NT2/D1 (cell line): ENCODE measurements around the gene CALY.

Experiments
- SUZ12 ChIP-seq: IDR thresholded peaks from 2 replicates; pipeline ENCODE4 v1.6.1; 2011; ENCODE audit not compliant: insufficient read length, insufficient read depth; ENCODE audit errors: extremely low read depth
- YY1 ChIP-seq: IDR thresholded peaks from 2 replicates; pipeline ENCODE4 v1.6.1; 2011; ENCODE audit not compliant: insufficient read length, insufficient read depth

DNA sequence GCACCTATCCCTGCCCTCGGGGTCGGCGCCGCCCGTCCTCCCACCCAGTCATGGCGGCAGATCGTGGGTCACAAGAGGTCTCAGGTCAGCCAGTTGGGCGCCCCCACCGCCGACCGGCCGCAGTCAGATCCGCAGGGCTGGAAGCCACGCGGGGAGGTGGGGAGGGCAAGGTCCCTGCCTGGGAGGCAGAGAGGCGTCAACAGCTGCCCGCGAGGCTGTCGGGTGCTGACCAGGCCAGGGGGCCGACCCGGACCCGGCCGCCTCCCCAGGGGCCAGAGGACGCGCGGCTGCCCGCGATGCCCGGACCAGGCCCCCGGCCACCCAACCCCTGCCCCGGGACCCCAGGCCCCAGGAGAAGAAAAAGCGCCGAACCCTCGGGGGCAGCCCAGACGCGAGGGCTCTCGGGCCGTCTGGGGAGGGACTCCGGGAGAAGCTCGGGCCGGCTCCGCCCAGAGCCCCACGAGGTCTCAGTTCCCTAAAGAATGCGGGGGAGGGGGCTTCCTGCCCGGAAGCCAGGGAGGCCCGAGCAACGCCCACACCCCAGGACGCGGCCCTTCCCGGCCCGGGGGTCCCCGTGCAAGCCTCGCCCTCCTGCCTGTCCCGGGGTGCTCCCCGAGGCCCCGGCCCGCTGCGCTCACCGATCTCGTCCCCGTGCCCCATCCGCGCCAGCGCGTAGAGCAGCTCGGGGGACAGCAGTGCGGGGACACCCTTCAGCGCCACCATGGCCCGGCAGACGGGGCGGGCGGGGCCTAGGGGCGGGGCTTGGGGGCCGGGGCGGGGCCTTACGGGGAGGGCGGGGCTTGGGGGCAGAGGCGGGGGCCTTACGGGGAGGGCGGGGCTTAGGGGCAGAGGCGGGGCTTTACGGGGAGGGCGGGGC lies 20.8 kb upstream of the CALY start, which contains the start of gene FUOM:
- no peak for TF ChIP-seq YY1
- TF ChIP-seq SUZ12: no peak
